SH-SY5Y (cell line): ENCODE data around the gene FBXW12.

Experiments
- GATA2 ChIP-seq: IDR thresholded peaks from 2 replicates; pipeline ENCODE4 v1.6.1; 2011; ENCODE audit warnings: mild to moderate bottlenecking, low read depth, low read length
- GATA3 ChIP-seq: IDR thresholded peaks from 2 replicates; pipeline ENCODE4 v1.6.1; 2011; ENCODE audit warnings: low read depth, mild to moderate bottlenecking, low read length, moderate library complexity

- TF ChIP-seq GATA2 (no peak), GATA3 (no peak)
These were observed 34.7 kb downstream of the FBXW12 start for GRCh38 chr3:48406443-48407431.
